Fibroblast of villous mesenchyme (primary cell): ENCODE data around the gene EFEMP2. TPM values are rescaled to one million over a fixed set of nuclear protein-coding genes. Genes with fewer than 3 reads are reported as not detected.

Source experiments
- DNase-seq: peaks from one replicate; pipeline ENCODE4 v3.0.0-alpha.2; 2010; ENCODE audit warnings: low read depth
- H3K4me3 ChIP-seq: 2 replicates; pipeline ENCODE4 v1.5.1; 2011; ENCODE audit warnings: low read depth, mild to moderate bottlenecking, low read length
- total RNA-seq: library from RNA; depleted of rRNA; stranded (reverse); fragments of >200 nt; gene quantifications from 2 replicates; pipeline ENCODE4 v1.2.3, GENCODE V29; 2012
- TF ChIP-seq, protein P1 (sequence below): IDR thresholded peaks from 2 replicates; pipeline ENCODE4 v1.5.1; 2012; ENCODE audit warnings: low read depth, mild to moderate bottlenecking, low read length; ENCODE audit not compliant: insufficient read depth

EFEMP2 gene
- total RNA-seq, 1 donor = 77.7 TPM

DNA sequence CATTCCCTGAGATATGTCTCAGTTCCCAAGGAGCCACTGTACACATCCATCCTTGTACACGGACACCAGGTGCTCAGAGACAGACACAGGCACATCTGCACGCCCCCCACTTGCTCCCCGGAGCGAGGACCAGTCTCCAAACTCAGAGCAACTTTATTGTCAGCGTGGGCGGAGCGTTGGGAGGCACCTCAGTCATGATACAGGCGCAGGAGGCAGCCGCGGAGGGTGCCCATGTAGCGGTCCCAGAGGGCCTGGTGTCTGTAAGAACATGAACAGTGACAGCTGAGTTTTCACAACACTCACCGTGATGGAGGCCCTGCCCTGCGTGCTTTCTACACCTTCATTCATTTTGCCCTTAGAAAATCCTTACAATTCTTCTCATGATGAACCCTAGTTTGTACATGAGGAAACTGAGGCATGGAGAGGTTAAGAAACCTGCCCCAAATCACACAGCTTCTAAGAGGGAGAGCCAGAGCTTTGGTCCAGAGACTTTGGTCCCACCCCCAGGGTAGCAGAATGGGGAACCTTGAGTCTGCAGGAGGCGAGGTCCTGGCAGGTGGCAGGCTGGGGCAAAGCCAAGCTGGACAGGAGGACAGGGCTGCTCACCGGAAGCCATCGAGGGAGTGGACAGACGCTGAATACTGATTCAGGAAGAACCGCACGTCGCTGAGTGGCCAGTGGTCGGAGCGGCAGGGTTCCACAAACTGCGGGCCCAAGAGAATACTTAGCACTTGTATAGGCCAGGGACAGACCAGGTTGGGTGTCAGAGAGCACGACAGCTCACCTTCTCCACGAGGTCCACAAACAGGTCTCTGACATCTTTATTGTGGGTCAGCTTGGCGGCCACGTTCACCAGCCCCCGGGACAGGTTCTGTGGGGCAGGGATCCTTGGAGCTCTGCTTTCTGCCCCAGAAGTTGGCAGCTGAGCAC, 11.5 kb upstream of the EFEMP2 start:
- H3K4me3 ChIP-seq = no peak overlapping the region
- no peak for DNase-seq
- TF ChIP-seq, protein P1, sequence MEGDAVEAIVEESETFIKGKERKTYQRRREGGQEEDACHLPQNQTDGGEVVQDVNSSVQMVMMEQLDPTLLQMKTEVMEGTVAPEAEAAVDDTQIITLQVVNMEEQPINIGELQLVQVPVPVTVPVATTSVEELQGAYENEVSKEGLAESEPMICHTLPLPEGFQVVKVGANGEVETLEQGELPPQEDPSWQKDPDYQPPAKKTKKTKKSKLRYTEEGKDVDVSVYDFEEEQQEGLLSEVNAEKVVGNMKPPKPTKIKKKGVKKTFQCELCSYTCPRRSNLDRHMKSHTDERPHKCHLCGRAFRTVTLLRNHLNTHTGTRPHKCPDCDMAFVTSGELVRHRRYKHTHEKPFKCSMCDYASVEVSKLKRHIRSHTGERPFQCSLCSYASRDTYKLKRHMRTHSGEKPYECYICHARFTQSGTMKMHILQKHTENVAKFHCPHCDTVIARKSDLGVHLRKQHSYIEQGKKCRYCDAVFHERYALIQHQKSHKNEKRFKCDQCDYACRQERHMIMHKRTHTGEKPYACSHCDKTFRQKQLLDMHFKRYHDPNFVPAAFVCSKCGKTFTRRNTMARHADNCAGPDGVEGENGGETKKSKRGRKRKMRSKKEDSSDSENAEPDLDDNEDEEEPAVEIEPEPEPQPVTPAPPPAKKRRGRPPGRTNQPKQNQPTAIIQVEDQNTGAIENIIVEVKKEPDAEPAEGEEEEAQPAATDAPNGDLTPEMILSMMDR = no peak

DNA sequence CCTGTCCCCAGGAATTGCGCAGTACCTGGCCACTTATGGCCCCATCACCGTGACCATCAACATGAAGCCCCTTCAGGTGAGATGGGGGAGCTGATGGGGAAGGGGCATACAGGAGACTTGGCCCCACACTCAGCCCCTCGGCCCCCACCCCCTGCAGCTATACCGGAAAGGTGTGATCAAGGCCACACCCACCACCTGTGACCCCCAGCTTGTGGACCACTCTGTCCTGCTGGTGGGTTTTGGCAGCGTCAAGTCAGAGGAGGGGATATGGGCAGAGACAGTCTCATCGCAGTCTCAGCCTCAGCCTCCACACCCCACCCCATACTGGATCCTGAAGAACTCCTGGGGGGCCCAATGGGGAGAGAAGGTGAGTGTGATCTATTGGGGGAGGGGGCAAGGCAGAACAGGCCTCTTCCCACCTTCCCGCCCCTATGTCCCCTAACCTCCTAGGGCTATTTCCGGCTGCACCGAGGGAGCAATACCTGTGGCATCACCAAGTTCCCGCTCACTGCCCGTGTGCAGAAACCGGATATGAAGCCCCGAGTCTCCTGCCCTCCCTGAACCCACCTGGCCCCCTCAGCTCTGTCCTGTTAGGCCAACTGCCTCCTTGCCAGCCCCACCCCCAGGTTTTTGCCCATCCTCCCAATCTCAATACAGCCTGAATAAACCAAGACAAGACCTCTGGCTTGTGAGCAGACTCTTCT, 10.6 kb upstream of the EFEMP2 start:
- H3K4me3 ChIP-seq = no peak overlapping the region
- DNase-seq = no peak
- TF ChIP-seq, protein P1 = no peak

DNA sequence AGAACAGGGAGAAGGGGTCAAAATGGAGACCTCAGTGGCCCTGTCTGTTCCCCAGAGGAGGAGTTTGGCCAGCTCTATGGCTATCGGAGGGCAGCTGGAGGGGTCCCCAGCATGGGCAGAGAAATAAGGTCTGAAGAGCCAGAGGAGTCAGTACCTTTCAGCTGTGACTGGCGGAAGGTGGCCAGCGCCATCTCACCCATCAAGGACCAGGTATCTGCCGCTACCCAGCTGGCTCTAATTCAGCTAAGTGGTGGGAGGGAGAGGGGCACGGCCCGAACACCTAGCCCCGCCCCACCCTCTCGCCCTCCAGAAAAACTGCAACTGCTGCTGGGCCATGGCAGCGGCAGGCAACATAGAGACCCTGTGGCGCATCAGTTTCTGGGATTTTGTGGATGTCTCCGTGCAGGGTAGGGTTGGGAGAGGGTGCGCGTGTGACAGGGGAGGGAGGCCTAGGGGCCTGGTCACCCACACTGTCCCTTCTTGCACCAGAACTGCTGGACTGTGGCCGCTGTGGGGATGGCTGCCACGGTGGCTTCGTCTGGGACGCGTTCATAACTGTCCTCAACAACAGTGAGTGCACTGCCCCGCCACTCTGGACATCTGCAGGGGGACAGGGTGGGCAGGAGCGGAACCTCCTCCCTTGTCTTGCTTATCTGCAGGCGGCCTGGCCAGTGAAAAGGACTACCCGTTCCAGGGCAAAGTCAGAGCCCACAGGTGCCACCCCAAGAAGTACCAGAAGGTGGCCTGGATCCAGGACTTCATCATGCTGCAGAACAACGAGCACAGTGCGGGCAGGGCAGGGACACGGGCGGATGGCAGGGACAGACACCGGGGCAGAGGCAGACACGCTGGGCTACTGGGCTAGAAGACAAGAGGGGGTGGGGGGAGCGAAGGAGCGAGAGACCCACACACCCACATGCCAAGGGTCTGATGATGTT, 9.8 kb upstream of the EFEMP2 start:
- DNase-seq = no peak
- H3K4me3 ChIP-seq = no peak overlapping the region
- TF ChIP-seq, protein P1 = no peak

DNA sequence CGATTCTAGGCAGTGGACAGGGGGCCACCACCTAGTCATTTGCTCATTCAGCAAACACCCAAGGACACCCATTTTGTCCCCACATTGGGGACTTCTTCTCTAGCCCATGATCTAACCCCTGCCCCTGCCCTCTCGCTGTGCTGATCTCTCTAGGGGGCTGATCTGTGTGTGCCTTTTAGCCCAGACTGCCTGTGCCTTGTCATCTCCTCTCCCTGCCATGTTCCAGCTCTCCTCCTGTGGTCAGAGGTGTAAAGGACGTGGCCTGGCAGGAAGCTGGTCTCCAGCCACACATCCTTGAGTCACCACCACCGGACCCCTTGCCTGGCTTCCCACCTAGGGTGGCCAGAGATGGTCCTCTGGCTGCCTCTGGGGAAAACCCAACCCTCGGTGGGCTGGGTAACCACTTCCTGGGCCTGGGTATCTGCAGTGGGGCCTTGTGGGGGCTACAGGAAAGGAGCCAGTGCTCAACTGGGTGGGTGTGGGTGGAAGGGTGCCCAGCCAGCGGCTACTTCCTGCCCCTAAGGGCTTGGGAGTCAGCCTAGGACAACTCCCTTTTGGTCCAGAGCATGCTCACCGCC, 8.3 kb upstream of the EFEMP2 start:
- no peak for DNase-seq
- no peak overlapping the region for H3K4me3 ChIP-seq
- TF ChIP-seq, protein P1 = no peak

DNA sequence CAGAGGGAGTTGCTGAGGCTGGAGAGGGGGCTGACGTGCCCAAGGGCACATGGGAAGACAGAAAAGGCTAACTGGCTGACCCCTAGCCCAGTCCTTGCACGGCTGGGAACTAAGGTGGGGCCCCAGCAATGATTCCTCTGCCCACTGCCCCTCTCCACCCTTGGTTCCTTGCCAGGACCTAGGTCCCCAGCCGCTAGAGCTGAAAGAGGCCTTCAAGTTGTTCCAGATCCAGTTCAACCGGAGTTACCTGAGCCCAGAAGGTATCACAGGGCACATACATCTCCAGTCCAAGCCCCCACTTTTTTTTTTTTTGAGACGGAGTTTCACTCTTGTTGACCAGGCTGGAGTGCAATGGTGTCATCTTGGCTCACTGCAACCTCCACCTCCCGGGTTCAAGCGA, 7.4 kb upstream of the EFEMP2 start:
- H3K4me3 ChIP-seq = no peak overlapping the region
- TF ChIP-seq, protein P1 = no peak
- DNase-seq = no peak

DNA sequence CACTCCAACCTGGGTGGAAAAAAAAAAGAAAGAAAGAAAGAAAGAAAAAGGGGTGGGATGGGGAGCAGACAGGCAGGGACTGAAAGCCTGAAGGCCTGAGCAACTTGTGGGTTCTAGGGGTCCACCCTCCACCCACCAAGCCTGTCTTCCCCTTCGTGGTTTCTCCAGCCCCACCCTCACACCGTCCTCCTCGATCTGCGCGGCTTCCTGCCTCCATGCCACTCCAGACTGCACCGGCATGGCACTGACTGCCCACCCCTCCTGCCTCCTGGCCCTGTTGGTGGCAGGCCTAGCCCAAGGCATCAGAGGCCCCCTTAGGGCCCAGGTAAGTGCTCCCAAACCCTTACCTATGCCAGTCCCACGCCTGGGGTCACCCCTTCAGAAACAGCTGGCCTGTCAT, 7.0 kb upstream of the EFEMP2 start, which contains the start of gene CTSW:
CTSW (plus strand) TSS at position 221 of the 400 bp plus-strand sequence; CDS start at position 239, 18 bp downstream.
- no peak within 1 kb of the TSS for H3K4me3 ChIP-seq
- TF ChIP-seq, protein P1 = no peak
- no peak for DNase-seq
